Ureter (tissue), 1 donor: ENCODE results near the gene HECTD1. TPM values are rescaled to one million over a fixed set of nuclear protein-coding genes. Genes with fewer than 3 reads are reported as not detected.
"Not testable (repeated sequence)": the region's sequence is repeated elsewhere in the genome, so short reads cannot be mapped to it uniquely, and the experiment has no call there.

Experiments
- DNase-seq: peaks from one replicate; pipeline ENCODE4 v3.0.0-alpha.2; 2020; ENCODE audit warnings: low spot score
- total RNA-seq: library from RNA; stranded (reverse); gene quantifications from one replicate; pipeline ENCODE4 v1.2.4, GENCODE V29; 2023
- donor health status: DM: yes; HTN: yes; CAD: no.

HECTD1 gene
- total RNA-seq, 1 donor from 2014 or later = 212 TPM

DNA sequence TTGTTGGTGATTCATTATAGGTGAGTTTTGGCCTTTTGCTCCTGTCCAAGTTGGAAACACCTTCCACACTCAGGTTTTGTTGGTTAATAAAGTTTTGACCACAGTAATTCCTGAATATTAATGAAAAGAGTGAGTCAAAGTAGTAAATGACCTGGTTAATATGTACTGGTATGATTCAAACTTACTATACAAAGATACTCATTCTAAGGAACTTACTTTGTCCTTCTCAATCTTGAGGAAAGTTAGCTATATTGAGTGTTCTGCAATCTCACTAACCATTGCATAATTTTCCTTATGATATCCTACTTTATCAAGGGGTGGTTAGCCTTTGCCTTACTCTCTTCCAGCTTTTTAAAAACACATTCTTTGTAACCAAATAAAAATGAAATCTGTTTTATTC, 20.9 kb upstream of the HECTD1 start:
- no peak for DNase-seq

DNA sequence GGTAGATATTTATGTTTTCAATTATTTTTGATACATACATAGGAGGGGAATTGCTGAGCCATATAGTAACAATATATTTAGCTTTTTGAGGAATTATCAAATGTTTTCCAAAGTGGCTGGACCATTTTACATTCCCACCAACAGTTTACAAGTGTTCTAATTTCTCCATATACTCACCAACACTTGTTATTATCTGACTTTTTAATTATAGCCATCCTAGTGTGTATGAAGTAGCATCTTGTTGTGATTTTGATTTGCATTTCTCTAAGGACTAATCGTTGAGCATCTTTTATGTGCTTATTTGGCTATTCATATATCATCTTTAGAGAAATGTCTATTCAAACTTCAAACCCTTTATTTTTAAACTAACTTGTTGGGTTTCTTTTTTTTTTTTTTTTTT, 17.2 kb upstream of the HECTD1 start:
- DNase-seq = no peak

DNA sequence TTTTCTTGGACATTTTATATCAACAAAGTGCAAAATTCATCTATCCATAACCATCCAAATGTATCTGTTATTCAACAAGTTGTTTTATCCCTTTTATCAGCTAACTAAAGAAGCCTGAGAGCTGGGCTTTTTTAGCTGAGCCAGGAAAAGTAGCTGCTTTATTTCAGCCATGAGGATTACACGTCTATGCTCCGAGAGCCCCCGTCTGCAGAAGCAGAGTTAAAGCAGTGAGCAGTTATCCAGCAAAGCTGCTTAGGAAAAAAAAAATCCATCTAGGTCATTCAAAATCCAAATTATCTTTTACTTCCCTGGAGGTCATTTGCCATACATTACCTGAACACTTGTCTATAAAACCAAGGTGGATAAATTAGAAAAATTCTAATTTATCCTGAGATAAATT, 15.7 kb upstream of the HECTD1 start:
- DNase-seq = no peak

GRCh38 chr14:31222834-31223233, 15.2 kb upstream of the HECTD1 start:
- no peak for DNase-seq

DNA sequence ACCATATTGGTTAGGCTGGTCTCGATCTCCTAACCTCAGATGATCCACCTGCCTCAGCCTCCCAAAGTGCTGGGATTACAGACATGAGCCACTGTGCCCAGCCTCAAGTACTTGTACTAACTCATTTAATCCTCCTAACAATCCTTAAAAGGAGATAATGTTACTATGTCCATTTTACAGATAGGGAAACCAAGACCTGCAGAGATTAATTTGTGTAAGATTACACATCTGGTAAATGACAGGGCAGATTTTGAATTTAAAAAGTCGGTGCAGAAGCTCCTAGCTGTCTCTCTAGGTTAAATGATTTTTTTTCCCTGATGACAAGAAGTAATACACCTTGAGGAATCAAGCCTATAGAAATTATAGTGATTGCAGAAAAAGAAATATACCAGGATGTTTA, 13.7 kb upstream of the HECTD1 start:
- DNase-seq = no peak

GRCh38 chr14:31219169-31219568, 11.6 kb upstream of the HECTD1 start:
- no peak for DNase-seq

GRCh38 chr14:31216359-31216758, 8.8 kb upstream of the HECTD1 start:
- DNase-seq = no peak

DNA sequence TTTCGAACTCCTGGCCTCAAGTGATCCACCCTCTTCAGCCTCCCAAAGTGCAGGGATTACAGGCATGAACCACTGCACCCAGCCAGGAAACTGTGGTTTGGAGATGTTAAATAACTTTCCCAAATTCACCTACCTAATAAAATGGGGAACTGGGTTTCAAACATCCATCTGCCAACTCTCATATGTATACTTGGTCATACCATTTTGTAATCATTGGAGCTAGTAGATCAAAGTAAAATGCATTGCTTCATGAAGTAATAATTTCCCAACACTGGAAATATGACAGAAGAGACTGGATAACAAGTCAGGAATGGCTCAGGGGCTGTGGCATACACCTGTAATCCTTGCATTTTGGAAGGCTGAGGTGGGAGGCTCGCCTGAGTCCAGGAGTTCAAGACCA, 5.3 kb upstream of the HECTD1 start:
- DNase-seq = no peak

DNA sequence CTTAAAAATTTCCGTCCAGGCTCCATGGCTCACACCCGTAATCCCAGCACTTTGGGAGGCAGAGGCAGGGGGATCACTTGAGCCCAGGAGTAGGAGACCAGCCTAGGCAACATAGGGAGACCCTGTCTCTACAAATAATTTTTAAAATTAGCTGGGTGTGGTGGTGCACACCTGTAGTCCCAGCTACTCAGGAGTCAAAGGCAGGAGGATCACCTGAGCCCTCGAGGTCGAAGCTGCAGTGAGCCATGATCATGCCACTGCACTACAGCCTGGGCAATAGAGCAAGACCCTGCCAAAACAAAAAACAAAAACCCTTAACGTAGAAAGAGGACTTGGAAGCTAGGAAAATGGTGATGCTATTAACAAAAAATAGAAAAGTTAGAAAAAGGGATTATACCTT, 2.0 kb upstream of the HECTD1 start:
- no peak for DNase-seq

- DNase-seq = no peak
Measured at GRCh38 chr14:31208546-31209424, 1.2 kb upstream of the HECTD1 start.

GRCh38 chr14:31207287-31207754, 272 bp downstream of the HECTD1 start:
- DNase-seq = peak; percentile 94

- peak; percentile 46 for DNase-seq
Measured at GRCh38 chr14:31206536-31207286, 882 bp downstream of the HECTD1 start.

DNA sequence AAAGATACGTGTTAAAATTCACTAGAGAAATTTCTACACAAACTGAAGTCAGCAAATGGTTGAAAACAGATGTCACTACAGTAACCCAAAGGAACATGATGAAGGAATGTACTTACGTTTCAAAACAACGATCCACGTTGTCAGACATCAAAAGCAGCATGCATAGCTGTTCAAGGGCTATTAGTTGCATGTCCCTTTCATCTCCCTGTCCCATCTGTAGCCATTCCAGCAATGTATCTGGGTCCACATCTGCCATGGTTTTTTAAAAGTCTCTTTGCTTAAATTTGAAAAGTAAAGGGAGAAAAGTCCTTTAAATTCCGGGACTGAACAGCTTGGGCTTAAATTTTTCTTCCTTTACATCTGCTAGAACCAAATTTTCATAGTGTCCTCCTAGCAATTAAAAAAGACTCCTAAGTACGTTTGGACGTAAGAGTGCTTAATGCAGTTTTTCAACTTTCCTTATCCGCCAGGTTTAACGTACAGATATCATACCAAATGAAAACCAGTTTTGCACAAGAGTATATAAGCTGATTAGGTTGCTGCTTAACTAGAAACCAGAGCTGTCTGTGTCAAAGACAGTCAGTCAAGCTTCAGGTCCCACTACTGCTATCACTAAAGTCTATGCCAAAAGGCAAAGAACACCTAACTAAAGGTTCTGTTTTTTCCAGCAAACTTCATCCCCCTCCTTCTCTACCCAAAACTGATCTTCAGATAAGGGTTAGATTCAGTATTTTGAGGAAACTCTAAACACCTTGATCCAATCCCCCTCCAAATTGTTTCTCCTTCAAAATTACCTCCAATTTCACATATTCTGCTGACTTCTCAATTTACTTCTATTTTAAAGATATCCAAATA, 1.7 kb downstream of the HECTD1 start:
- DNase-seq = no peak

GRCh38 chr14:31204593-31205534, 2.7 kb downstream of the HECTD1 start:
- DNase-seq = no peak

DNA sequence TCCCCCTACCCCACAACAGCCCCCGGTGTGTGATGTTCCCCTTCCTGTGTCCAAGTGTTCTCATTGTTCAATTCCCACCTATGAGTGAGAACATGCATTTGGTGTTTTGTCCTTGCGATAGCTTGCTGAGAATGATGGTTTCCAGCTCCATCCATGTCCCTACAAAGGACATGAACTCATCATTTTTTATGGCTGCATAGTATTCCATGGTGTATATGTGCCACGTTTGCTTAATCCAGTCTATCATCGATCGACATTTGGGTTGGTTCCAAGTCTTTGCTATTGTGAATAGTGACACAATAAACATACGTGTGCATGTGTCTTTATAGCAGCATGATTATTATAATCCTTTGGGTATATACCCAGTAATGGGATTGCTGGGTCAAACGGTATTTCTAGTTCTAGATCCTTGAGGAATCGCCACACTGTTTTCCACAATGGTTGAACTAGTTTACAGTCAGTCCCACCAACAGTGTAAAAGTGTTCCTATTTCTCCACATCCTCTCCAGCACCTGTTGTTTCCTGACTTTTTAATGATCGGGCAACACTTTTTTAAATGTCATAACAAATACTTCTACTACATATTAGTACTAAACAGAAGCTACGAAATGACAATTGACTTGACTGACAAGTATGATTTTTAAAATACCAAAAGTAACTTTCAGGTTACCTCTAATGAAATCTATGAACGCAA, 3.5 kb downstream of the HECTD1 start:
- DNase-seq = not testable (repeated sequence)

DNA sequence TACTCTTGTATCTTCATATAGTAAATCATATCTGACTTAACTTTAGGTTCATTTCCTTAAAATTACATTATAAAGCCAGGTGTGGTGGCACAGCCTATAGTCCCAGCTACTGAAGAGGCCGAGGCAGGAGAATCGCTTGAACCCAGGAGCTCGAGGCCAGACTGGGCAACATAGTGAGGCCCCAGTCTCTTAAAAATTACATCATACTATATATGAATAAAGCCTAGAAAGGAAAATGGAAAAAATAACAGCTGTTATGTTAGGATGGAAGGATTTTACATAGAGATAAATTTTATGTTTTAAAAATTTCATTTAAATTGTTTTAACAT, 4.2 kb downstream of the HECTD1 start:
- no peak for DNase-seq

GRCh38 chr14:31201111-31201510, 6.5 kb downstream of the HECTD1 start:
- DNase-seq = no peak

DNA sequence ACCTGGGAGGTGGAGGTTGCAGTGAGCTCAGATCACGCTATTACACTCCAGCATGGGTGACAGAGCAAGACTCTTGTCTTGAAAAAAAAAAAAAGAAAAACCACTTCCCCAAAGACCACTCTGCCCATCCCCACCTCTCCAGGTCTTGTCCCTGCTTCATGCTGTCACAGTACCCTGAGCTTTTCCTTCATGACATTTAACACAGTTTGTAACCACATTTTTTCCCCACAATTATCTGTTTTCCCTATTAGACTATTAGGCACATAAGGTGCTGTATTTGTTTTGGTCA, 6.9 kb downstream of the HECTD1 start:
- DNase-seq = no peak

DNA sequence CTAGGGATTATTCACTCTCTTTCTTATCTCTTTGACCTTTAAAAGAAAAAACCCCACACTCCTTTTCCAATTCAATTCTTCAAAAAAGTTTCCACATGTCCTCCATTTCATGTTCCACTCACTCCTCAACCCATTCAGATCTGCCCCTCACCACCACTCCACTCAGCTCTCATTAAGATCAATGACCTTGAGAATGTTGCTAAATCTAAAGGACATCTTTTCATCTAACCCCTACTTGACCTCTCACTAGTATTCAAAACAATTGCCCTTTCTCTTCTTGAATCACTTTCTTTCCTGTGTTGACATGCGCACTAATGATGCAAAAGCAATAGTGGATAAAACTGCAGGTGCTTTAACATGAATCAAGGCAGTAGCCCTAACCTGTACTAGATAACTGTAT, 9.9 kb downstream of the HECTD1 start:
- DNase-seq = no peak

- no peak for DNase-seq
Measured at GRCh38 chr14:31196839-31197492, 10.6 kb downstream of the HECTD1 start.
